NCI-H2227 treated with DMSO at 0.1 percent for 48 hours (cell line): ENCODE data around the gene MTG2.
A peak's percentile ranks its signal among the peaks of the same experiment; 100 is the strongest.

Source experiments
- DNase-seq: peaks from one replicate; lab custom pipeline; 2025; lab: John Stamatoyannopoulos, UW

Gene MTG2

DNA sequence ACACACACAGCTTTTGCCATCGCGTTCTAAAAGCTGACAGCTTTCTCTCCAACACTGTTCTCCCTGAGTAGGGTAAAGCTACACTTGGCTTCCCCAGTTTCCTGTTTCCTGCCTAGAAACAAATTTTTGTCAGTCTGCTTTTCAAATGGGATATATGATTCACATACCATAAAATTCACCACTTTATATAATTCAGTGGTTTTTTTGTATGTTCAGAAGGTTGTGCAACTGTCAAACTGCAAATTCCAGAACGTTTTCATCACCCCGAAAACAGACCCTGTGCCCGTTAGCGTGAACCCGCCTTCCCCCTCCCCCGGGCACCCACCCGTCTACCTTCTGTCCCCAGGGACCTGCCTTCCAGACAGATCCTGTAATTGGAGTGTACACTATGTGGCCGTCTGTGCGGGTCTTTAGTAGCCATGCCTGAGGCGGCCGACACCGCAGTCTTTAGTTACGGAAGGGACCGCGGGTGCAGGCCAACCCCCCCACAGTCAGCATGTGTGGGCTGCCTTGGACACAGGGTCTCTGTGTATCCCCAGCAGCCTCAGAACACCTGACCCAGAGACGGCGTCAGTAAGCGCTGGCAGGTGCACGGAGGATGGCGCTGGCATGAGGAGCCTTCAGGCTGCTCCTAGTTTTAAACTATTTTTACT, 20.7 kb downstream of the MTG2 start:
- DNase-seq = no peak

DNA sequence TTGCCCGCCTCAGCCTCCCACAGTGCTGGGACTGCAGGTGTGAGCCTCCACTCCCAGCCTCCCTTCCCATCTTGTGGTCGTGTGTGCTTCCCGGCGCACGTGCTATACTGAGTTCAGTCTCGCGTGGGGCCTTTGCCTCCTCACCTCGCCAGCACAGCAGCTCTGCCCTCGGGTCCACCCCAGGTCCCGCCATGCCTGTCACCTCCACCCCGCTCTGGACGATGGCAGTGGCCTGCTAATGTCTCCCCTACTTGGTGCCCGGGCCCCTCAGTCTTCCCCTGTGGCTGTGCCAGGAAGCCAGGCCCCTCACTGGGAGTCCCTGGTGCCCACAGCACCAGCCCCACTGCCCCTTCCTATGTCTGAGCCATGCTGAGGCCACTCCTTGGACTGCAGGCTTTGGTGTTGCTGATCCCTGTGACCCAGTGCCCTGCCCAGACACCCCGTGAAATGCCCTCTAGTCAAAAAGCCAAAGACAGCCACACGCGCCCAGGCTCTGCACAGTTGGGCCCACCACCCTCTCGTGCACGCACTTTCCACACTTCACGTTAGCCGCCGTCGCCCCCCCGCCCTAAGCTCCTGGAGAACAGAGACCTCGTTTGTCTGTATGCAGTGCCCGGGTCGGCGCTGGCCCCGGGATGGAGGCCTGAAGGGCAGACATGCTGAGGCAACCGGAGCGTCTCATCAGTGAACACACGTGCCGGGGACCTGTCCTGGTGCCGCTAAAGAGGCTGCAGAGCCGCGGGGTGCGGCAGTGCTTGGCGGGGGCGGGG, 23.0 kb downstream of the MTG2 start:
- no peak for DNase-seq

DNA sequence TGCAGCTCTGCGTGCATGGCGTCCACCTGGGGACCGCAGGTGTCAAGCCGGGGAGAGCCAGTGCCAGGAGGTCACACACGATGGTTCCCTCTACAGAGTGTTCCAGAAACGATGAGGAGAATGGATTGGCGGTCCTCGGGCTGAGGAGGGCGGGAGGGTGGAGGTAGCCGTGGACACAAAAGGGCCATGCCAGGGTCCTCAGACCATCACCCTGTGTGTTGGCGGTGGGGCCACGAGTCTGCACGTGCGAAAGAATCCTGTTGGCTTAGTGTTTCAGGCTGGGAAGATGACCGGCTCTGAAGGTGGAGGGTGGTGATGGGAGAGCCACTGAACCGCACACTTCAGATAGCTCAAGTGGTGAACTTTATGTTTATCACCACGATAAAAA, 23.6 kb downstream of the MTG2 start:
- no peak for DNase-seq

DNA sequence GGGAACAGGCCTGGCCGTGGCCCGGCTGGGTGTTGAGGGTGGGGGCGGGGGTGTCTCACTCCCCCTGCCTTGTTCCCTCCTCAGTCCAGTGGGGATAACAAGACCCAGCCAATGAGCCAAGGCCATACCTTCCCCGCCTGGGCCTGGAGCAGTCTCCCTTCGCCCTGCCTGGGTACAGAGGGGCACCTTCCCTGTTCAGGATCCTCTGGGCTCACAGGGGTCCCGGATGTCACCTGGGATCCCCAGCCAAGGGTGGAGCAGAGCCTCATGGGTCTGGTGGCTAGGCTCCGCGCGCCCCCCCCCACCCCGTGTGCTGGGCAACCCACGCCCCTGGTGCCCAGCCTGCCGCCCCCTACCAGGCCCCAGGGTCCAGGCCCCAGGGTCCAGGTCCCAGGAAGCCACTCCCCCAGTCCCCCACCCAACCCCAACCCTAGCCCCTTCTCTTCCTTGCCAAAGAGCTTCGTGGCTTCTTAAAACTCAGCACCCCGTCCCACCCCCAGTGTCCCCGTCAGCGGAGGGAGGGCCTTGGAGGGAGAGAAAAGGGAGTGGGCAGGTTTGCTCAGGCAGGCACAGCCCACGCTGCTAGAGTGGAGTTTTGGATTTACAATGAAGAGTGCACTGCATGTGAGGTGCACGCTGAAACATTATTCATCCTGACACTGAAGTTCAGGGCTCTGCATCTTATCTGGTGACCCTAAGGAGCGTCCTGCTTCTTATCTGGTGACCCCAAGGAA, 25.4 kb downstream of the MTG2 start:
- no peak for DNase-seq

DNA sequence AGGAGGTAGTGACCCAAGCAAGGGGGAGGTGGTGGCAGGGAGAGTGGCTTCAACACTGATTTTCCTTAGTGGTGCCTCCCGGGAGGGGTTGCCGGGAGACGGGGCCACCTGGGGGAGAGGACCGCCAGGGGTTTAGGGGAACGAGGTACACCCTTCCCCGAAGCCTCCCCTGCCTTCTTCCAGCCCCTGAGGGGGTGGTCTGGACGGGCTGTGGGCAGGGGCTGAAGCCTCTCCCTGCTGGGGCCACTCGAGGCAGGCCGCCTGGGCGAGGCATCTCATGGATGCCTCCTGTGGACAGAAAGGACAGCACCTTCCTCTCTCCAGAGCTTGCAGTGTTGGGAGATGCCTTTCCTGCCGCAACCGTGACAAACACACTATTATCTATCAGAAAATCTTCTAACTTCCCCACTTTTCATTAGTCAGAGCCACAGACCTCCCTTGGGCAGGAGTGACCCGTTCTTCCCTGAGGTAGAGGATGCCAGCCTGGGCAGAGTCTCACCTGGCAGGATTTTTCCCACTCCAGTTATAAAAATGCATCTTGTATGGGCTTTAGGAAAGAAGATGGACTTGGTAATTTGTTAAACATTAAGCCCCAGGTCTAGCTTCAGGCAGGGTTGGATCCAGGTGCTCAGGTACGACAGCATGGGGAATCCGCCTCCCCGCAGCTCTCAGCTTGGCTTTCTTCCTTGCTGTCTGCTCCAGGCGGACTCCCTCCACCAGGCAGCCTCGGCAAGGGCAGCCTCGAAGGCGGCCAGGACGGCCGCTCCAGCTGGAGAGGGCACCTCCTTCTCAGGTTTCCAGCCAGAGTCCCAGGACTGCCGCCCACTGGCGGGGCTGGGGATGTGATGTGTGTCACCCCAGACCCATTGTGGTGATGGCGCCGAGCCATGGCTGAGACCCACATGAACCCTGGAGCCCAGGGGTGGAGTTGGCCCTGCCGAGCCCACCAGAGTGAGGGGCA, 26.2 kb downstream of the MTG2 start:
- no peak for DNase-seq

DNA sequence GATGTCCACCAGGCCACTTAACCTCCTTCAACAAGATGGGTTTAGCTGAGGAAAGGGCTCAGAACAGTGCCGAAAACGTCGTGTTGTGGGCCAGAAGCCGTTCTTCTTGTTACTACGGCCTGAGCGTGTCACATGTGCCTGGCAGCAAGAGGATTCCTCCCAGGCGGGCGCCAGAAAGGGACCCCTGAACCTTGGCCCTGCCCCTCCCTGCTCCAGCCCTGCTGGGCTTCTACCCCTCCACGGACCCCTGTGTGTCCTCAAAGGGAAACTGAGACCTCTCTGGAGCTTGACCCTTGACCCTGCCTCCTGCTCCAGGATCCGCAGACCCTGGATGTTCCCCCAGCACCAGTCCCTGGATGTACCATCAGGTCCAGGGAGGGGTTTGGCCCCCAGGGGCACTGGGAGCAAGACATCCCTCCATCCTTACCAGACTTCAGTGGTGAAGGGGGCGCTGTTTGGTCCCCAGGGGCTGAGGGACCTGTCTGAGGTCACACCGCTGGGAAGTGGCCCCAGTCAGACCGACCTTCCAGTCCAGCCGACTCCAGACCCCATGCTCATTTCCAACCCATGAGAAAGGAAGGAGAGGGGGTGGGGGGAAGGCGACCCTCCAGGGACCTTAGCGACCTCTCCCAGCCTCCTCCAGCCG, 27.1 kb downstream of the MTG2 start:
- DNase-seq = no peak

DNA sequence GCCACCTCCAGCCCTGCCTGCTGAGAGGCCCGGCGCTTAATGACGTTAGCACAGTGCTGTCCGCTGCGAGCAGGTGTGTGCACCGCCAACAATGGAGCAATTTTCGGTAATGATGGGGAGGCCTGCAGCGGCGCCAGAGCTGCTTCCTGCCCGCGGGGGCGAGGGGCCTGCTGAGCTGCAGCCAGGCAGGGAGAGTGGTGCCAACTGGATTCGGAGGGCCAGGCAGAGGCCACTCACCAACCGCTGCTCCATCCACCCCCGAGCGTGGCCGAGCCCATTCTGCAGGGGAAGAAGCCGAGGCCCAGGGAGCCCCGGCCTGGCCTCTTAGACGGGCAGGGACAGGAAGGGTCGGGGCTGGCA, 27.6 kb downstream of the MTG2 start:
- peak; percentile 89 for DNase-seq

DNA sequence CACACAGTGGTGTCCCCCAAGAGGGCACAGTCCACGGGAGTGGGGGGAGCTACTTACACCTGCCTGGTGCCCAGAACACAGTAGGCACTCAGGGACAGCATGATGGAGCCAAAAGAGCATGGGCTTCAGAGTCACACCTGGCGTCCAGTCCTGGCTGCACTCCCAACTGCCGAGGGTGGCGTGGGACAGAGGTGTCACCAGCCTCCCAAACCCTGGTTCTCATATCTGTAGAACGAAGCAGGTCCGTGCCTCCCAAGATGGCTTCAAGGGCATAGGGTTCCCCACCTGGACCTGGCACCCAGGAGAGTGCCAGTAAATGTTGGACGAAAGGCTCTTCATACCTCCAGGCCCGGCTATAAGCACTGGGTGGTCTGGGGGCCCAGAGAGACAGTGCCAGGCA, 28.4 kb downstream of the MTG2 start:
- no peak for DNase-seq

DNA sequence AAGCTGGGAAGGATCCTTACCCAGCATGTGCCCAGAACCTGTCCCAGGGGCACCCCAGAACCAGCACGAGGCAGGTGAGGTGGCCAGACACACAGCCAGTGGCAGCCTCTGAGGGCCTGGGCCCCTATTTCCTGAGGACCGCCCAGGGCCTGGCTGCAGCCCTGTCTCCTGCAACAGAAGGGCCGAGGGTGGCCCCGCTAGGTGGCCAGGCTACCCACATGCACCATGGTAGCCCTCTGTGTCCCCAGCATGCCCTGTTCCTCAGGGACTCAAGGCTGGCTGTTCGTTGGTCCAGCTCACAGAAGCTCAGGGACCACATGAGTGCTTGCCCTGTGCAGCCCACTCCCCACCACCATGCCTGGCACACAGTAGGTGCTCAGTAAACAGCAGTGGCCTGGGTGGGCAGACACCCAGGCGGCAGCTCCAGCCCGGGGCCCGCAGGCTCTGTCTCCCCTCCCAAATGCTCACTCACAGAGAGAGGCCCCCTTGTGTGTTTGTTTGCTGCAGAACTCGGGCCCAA, 29.0 kb downstream of the MTG2 start:
- no peak for DNase-seq

DNA sequence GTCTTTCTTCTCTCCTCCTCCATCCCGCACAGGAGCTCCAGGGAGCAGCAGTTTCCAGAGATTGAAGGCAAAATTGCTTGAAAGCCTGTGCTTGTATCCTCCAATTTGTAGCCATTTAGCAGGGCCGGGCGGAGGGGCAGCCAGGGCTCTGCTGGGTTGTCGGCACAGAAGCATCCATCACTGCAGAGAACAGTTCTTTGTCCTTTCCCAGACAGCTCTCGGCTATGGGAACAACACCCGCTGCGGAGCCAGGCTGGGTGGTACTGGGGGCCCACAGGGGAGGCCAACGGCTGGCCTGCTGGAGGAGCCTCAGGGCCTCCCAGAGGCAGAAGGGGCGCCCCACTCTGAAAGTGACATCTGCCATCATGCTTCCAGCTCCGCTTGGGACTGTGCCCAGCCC, 29.5 kb downstream of the MTG2 start:
- peak; percentile 67 for DNase-seq

DNA sequence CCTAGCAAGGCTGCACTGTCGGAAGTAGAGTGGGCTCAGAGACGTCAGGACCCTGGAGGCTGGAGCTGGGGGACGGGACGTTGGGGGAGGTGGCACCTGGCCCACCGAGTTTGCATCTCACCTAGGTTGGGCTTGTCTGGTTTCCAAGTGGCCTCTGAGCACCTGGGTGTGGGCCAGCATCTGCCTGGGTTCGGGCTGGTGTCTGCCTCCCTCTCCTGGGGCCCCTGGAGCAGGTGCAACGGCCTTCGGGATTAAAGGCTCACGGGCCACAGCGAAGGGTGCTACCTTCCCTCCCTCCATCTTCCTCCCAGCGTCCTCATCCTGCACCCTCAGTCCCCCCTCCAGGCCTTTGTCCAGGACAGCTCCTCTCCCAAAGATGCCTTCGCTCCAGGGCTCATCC, 31.2 kb downstream of the MTG2 start:
- no peak for DNase-seq

DNA sequence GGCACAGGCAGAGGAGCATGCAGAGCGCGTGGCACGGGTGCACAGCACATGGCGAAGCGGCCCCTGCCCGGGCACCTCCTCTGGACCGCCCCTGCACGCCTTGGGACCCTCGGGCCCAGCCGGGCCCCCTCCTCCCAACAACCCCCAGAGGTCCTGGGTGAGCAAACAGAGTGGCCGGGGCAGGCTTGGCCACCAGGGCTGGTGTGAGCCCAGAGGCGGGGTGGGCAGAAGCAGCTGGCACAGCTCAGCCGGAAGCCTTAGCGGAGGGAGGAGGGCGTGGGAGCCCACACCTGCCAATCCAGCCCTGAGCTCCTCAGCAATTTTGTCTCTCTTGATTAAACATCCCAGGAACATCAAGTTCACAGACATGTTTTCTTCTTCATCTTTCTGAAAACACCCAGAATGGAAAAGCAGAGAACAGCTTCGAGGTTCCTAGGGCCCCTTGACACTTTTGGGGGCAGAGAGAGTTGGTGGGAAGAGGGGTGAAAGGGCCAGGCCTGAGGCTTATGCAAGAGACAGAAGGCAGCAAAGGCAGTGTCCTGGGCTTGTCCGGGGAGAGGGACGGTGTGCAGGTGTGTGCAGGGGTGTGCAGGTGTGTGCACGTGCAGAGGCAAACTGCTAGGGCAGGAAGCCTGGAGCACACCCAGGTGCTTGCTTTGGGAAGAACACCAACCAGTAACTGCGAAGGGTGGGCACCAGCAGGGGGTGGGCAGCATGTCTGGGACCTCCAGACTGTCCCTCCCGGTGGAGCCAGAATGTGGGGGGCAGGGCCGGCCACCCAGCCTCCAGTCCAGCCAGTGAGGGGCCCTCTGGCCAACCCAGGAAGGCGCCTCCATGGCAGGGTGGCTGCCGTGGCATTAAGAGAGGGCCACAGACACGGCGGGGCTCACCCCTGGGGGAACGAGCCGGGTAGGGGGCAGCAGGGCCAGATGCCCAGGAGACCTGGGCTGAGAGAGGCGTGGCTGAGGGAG, 32.5 kb downstream of the MTG2 start:
- DNase-seq = no peak

DNA sequence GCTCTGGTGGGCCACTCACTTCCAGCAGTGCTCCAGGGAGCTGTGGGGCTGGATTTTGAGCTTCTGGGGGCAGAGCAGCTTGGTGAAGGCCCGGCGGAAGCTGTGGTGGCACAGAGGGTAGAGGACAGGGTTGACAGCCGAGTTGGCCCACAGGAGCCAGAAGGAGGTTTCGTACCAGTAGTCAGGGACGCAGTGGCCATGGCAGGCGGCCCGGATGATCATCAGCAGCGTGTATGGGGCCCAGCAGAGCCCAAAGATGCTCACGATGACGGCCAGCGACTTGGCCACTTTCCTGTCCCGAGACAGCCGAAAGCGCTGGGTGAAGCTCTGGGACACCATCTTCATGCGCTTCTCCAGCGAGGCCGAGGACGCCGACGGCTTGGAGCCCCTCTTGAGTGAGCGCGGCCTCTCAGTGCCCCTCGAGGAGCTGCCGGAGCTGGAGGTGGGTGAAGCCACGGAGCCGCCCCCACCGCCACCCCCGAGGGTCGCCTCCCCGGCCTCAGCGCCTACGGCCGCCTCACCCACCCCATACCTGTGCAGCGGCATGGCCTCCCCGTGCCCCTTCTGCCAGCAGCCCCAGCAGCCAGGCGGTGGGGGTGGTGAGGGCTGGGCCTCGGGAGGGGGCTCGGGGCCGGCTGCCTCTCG, 33.3 kb downstream of the MTG2 start:
- DNase-seq = no peak

DNA sequence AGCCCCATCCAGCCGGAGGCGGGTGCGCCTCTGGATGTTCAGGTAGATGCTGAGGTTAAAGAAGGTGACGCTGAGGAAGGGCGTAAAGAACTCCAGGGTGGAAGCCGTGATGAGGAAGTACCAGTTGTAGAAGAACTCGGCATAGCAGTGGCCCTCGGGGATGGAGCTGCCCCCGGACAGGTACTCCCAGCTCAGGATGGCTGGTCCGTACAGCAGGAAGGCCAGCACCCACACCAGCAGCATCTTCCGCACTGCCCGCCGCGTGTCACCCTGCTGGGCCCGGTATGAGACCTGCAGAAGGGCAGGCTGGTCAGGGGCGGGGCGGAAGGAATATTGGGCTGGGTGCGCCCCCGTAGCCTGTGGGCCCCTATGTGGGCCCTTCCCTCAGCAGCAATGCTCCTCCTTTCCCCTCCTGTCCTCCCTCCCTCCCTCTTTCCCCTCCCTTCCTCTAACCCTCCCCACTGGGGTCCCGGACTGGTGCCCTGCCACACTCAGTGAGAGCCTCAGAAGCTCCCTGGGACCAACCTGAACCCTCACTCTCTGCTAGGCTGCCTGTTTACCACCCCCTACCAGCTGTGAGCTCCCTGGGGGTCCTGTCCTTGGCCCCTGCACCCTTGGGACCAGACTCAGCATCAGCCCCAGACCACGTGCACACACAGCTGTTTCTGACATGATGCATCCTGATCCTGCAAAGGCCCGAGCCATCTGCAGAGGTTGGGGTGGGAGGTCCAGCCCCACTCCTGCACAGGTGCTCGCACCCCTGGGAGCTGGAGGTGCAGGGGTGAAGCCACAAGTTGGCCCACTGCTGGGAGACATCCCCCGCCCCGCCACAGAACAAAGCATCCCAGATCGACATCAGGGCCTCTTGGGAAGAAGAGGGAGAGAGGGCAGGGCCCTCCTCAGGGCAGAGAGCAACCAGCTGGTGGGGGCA, 34.1 kb downstream of the MTG2 start:
- no peak for DNase-seq

DNA sequence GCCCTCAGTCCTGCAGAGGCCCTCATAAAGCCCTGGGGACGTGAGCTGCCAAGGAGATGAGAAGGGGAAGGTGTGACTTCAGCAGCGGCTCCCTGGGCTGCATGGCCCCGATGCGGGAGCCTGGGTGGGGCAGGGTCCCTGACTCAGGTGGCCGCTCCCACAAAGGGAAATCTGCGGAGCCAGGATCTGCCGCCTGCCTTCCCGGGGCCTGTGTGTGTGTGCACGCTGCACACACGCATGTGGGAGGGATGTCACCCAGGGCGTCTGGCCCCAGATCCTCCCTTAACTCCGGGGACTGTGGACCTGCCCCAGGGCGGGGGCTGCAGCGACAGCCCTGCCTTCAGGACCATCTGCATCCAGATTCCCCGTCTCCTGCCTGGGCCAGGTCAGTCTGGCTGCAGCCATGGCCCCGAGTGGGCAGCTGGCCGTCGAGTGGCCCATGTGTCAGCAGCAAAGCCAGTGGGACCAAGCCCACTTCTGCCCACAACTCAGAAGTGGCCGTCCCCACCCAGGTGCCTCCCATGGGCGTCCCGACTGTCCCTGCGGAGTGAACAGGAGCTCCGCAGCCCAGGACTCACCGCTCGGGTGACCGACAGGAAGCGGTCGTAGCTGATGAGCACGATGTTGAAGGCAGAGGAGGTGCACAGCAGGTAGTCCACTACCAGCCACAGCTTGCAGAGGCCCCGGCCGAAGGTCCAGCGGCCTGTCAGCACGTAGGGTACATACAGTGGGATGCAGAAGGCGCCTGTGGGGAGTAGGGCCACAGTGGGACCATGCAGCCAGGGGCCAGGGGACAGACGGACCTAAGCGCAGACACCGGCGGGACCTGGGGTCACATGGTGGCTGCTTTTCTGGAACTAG, 35.3 kb downstream of the MTG2 start:
- no peak for DNase-seq

DNA sequence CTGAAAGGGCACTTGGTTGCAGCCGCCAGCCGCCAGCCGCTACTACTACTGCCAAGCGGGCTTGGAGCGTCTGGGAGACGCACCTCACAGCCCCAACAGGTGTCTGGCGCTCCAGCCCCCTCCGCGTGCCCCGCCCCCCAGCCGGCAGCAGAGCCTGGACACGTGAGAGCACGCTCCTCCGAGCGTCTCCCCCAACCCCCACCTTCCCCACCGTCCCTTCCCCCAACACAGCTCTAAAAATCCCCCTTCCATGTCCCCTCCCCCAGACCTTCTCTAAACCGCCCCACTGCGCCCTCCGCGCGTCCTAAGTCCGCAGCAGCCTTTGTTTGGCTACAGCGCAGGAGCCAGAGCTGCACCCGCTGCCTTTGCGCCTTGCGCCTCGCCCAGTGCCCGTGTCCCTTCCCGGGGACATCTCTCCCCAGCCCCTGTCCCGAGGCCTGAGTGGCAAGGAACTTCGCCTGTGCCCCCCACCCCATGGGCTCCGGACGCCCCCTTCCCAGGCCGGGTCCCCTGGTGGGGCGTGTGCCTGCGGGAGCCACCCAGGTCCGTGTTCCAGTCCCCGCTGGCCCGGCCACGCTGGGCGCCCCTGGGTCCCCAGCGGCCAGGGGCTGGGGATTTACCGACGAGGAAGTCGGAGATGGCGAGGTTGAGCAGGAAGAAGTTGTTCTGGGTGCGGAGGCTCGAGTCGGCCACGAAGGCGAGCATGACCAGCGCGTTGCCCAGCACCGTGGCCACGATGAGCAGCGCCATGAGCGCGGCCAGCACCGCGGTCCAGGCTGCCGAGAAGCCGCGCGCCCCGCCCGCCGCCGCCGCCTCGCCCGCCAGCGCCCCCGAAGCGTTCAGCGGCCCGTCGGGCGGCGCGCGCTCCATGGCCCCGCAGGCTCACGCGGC, 36.5 kb downstream of the MTG2 start:
- DNase-seq = peak; percentile 47
